ENCODE data around the gene TSHZ3. TPM values are rescaled to one million over a fixed set of nuclear protein-coding genes. Genes with fewer than 3 reads are reported as not detected.
A peak's percentile ranks its signal among the peaks of the same experiment; 100 is the strongest.

The TSHZ3 gene
- total and polyA plus RNA-seq, 7 donors: 0.46 to 27.7 (median 16.1) TPM

DNA sequence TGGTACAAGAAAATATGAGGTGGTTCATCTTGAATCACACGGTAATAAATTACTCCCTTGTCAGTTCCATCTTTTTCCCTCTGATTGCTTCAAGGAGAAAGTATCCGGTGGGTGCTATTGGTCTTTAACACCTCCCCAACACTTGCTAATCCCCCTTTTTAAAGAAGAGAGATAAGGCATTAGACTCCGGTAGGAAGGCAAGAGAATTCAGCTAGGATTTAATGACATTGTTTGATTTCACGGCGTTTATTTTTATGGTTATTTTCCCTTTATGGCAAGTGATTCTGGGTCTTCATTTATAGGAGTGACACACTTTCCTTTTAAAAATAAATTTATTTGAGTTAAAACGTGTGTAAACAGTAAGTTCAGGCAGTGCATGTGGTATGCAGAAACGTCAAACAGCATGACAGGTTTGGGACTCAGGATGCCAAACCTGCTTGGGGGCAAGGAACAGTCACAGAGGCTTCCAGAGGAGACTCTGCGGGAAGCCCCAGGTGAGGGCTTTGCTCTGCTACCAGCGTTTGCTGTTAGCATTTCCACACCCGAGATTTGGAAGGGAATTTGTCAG lies 36.5 kb downstream of the TSHZ3 start:
- 28 to 65% methylated on average over 10 of the region's 10 CpGs for WGBS, 2 donors
- Histone ChIP-seq H3K4me1 (peaks cover 0 to 62% (median 50%) of the 10 kb centered on the region in 4 donors), H3K27me3 (no peaks in the 10 kb centered on the region), H3K27ac (peak overlapping the region in 1 of 4 donors; percentile 31), H3K9me3 (no peaks in the 10 kb centered on the region), H3K36me3 (no peaks in the 10 kb centered on the region), H3K4me3 (no peak overlapping the region)
- TF ChIP-seq POLR2A (IDR thresholded peaks at IDR 0.05) (no peak), CTCF (IDR thresholded peaks at IDR 0.05) (no peak), POLR2AphosphoS5 (IDR thresholded peaks at IDR 0.05) (no peak), EP300 (IDR thresholded peaks at IDR 0.05) (no peak)
- DNase-seq: no peak
- intact Hi-C loops (cut with DNase I): no loop called here

DNA sequence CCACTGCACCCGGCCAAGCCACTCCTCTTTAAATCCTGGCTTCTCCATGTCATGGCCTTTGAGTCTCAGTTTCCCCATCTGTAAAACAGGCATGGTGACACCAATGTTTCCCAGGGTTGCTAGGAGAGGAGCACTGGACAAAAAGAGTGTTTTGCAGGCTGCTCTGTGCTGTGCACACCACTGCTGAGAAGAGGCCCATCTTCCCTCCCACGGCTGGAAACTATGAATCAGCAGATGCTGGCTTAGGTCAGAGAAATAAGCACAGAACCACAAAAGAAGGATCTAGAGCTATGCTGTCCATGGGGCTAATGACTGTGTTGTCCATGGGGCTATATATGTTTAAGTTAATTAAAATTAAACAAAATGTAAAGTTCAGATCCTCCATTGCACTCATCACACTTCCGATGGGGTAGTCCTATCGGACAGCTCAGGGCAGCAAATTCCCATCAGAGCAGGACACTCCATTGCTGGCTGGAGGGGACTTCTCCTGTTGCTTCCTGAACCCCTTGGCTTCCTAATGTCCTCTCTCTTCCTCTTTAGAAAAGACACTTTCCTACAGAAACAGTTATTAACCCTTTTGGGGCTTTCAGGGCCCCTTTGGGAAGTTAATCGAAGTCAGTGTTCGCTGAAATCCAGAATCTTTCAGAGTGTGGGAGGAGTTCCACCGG lies 37.1 kb downstream of the TSHZ3 start:
- Histone ChIP-seq H3K4me1 (peaks cover 0 to 56% (median 46%) of the 10 kb centered on the region in 4 donors), H3K27ac (peak overlapping the region in 1 of 4 donors; percentile 31), H3K4me3 (no peak overlapping the region), H3K27me3 (no peaks in the 10 kb centered on the region), H3K9me3 (no peaks in the 10 kb centered on the region), H3K36me3 (no peaks in the 10 kb centered on the region)
- intact Hi-C loops (cut with DNase I): no loop called here
- WGBS, 2 donors: 74 to 79% methylated on average over 7 of the region's 7 CpGs
- peak; percentile 68 for DNase-seq
- no peak for TF ChIP-seq EP300 (IDR thresholded peaks at IDR 0.05)
- no peak for TF ChIP-seq POLR2A (IDR thresholded peaks at IDR 0.05)
- no peak for TF ChIP-seq CTCF (IDR thresholded peaks at IDR 0.05)
- no peak for TF ChIP-seq POLR2AphosphoS5 (IDR thresholded peaks at IDR 0.05)

DNA sequence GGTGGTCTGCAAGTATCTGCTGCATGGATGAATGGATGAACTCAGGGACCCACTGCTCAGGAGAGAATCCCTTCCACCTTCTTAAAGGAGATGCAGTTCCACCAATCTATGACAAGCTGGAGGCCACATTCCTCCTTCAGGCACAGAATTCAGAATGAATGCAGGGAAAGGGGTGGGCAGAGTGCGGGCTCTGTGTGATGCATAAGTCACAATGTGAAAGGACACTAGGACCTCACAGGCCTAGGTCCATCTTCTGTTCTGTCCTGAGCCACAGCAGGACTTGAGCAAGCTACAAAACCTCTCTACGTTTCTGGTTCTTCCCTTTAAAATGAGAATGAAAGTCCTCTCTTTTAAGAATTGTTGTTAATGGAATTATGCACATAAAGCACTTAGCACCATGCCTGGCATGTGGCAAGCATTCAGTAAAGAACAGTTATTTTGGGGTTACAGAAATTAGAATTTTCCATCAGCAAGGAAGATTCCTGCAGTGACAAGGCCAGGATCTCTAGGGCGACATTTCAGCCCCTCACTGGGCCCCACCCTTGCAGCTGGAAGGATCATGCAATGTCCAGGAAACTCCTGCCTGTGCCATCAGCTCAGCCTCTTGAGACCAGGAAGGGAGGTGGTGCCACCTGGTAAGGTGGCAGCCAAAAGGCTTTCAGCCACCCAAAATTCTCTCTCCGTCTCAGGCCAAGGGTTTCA lies 38.7 kb downstream of the TSHZ3 start:
- no peaks in the 10 kb centered on the region for H3K36me3 ChIP-seq

GRCh38 chr19:31308781-31309180 lies 40.5 kb downstream of the TSHZ3 start:
- TF ChIP-seq EP300 (IDR thresholded peaks at IDR 0.05): no peak
- TF ChIP-seq POLR2A (IDR thresholded peaks at IDR 0.05): no peak
- TF ChIP-seq CTCF (IDR thresholded peaks at IDR 0.05): no peak
- no peak for TF ChIP-seq POLR2AphosphoS5 (IDR thresholded peaks at IDR 0.05)
- Histone ChIP-seq H3K27ac (no peak overlapping the region), H3K27me3 (no peaks in the 10 kb centered on the region), H3K4me1 (peaks cover 0 to 44% (median 22%) of the 10 kb centered on the region in 4 donors), H3K9me3 (no peaks in the 10 kb centered on the region), H3K36me3 (no peaks in the 10 kb centered on the region), H3K4me3 (no peak overlapping the region)
- intact Hi-C loops (cut with DNase I): no loop called here
- 93 to 94% methylated on average over 13 of the region's 13 CpGs for WGBS, 2 donors
- peak; percentile 38 for DNase-seq

More for the DNA sequence above, 38.7 kb downstream of the TSHZ3 start:
- Histone ChIP-seq H3K4me1 (peaks cover 0 to 47% (median 32%) of the 10 kb centered on the region in 4 donors), H3K27ac (no peak overlapping the region), H3K27me3 (no peaks in the 10 kb centered on the region), H3K4me3 (no peak overlapping the region), H3K9me3 (no peaks in the 10 kb centered on the region)
- 73 to 82% methylated on average over 4 of the region's 4 CpGs for WGBS, 2 donors
- TF ChIP-seq POLR2AphosphoS5 (IDR thresholded peaks at IDR 0.05) (no peak), CTCF (IDR thresholded peaks at IDR 0.05) (no peak), EP300 (IDR thresholded peaks at IDR 0.05) (no peak), POLR2A (IDR thresholded peaks at IDR 0.05) (no peak)
- intact Hi-C loops (cut with DNase I): no loop called here
- DNase-seq: peak; percentile 37

Measured in sigmoid colon (tissue), 7 donors.